ENCODE data around the gene FYN.
"Not testable (repeated sequence)": the region's sequence is repeated elsewhere in the genome, so short reads cannot be mapped to it uniquely, and the experiment has no call there.

The FYN gene

GRCh38 chr6:111873178-111874024 lies at the start of gene FYN:
Gene FYN (minus strand): TSS chr6:111873452. CDS start chr6:111720051, 153,401 bp downstream.
- no peak within 1 kb of the TSS for H3K9ac ChIP-seq (ENCODE audit: low read length)
- H3K9me3 ChIP-seq (ENCODE audit: low read length), result no peaks in the 10 kb centered on the region
- peak within 1 kb of the TSS; percentile 22 for H3K27ac ChIP-seq (ENCODE audit: low read depth, low read length)
- peaks cover 12% of the 10 kb centered on the region for H3K4me1 ChIP-seq (ENCODE audit: insufficient read depth, low read length)
- no peaks in the 10 kb centered on the region for H3K27me3 ChIP-seq (ENCODE audit: control insufficient read depth in 1 of 2, insufficient read depth in 2 of 2, low read length in 2 of 2)
- no peaks in the 10 kb centered on the region for H3K36me3 ChIP-seq (ENCODE audit: insufficient read depth, low read length)
- peak within 1 kb of the TSS; percentile 73 to 76 for H3K4me3 ChIP-seq (ENCODE audit: low read depth in 1 of 2, low read length in 2 of 2)

- Histone ChIP-seq H3K27me3 (ENCODE audit: control insufficient read depth in 1 of 2, insufficient read depth in 2 of 2, low read length in 2 of 2) (no peaks in the 10 kb centered on the region), H3K4me1 (ENCODE audit: insufficient read depth, low read length) (peaks cover 4% of the 10 kb centered on the region), H3K27ac (ENCODE audit: low read depth, low read length) (no peak overlapping the region), H3K9ac (ENCODE audit: low read length) (no peak overlapping the region), H3K4me3 (ENCODE audit: low read depth in 1 of 2, low read length in 2 of 2) (no peak overlapping the region), H3K36me3 (ENCODE audit: insufficient read depth, low read length) (no peaks in the 10 kb centered on the region), H3K9me3 (ENCODE audit: low read length) (no peaks in the 10 kb centered on the region)
Observed at GRCh38 chr6:111922454-111923297, 49.4 kb upstream of the FYN start.

GRCh38 chr6:111921103-111921502 lies 47.9 kb upstream of the FYN start:
- Histone ChIP-seq H3K27ac (ENCODE audit: low read depth, low read length) (no peak overlapping the region), H3K36me3 (ENCODE audit: insufficient read depth, low read length) (no peaks in the 10 kb centered on the region), H3K4me3 (ENCODE audit: low read depth in 1 of 2, low read length in 2 of 2) (no peak overlapping the region), H3K4me1 (ENCODE audit: insufficient read depth, low read length) (peaks cover 4% of the 10 kb centered on the region), H3K9ac (ENCODE audit: low read length) (no peak overlapping the region), H3K9me3 (ENCODE audit: low read length) (no peaks in the 10 kb centered on the region), H3K27me3 (ENCODE audit: control insufficient read depth in 1 of 2, insufficient read depth in 2 of 2, low read length in 2 of 2) (no peaks in the 10 kb centered on the region)

GRCh38 chr6:111920578-111920977 lies 47.3 kb upstream of the FYN start:
- Histone ChIP-seq H3K27me3 (ENCODE audit: control insufficient read depth in 1 of 2, insufficient read depth in 2 of 2, low read length in 2 of 2) (no peaks in the 10 kb centered on the region), H3K36me3 (ENCODE audit: insufficient read depth, low read length) (no peaks in the 10 kb centered on the region), H3K27ac (ENCODE audit: low read depth, low read length) (no peak overlapping the region), H3K9me3 (ENCODE audit: low read length) (no peaks in the 10 kb centered on the region), H3K4me1 (ENCODE audit: insufficient read depth, low read length) (peaks cover 4% of the 10 kb centered on the region), H3K9ac (ENCODE audit: low read length) (no peak overlapping the region), H3K4me3 (ENCODE audit: low read depth in 1 of 2, low read length in 2 of 2) (no peak overlapping the region)

- no peak overlapping the region for H3K9ac ChIP-seq (ENCODE audit: low read length)
- peaks cover 4% of the 10 kb centered on the region for H3K4me1 ChIP-seq (ENCODE audit: insufficient read depth, low read length)
- H3K27me3 ChIP-seq (ENCODE audit: control insufficient read depth in 1 of 2, insufficient read depth in 2 of 2, low read length in 2 of 2), result no peaks in the 10 kb centered on the region
- no peak overlapping the region for H3K27ac ChIP-seq (ENCODE audit: low read depth, low read length)
- no peaks in the 10 kb centered on the region for H3K36me3 ChIP-seq (ENCODE audit: insufficient read depth, low read length)
- no peak overlapping the region for H3K4me3 ChIP-seq (ENCODE audit: low read depth in 1 of 2, low read length in 2 of 2)
- H3K9me3 ChIP-seq (ENCODE audit: low read length), result no peaks in the 10 kb centered on the region
Observed at GRCh38 chr6:111918825-111919224, 45.6 kb upstream of the FYN start.

GRCh38 chr6:111916747-111917146 lies 43.5 kb upstream of the FYN start:
- Histone ChIP-seq H3K9ac (ENCODE audit: low read length) (no peak overlapping the region), H3K4me1 (ENCODE audit: insufficient read depth, low read length) (peaks cover 4% of the 10 kb centered on the region), H3K36me3 (ENCODE audit: insufficient read depth, low read length) (no peaks in the 10 kb centered on the region), H3K9me3 (ENCODE audit: low read length) (no peaks in the 10 kb centered on the region), H3K27ac (ENCODE audit: low read depth, low read length) (no peak overlapping the region), H3K27me3 (ENCODE audit: control insufficient read depth in 1 of 2, insufficient read depth in 2 of 2, low read length in 2 of 2) (no peaks in the 10 kb centered on the region), H3K4me3 (ENCODE audit: low read depth in 1 of 2, low read length in 2 of 2) (no peak overlapping the region)

GRCh38 chr6:111914617-111915016 lies 41.4 kb upstream of the FYN start:
- Histone ChIP-seq H3K4me1 (ENCODE audit: insufficient read depth, low read length) (peaks cover 4% of the 10 kb centered on the region), H3K9ac (ENCODE audit: low read length) (no peak overlapping the region), H3K27ac (ENCODE audit: low read depth, low read length) (no peak overlapping the region), H3K27me3 (ENCODE audit: control insufficient read depth in 1 of 2, insufficient read depth in 2 of 2, low read length in 2 of 2) (no peaks in the 10 kb centered on the region), H3K36me3 (ENCODE audit: insufficient read depth, low read length) (no peaks in the 10 kb centered on the region), H3K4me3 (ENCODE audit: low read depth in 1 of 2, low read length in 2 of 2) (no peak overlapping the region), H3K9me3 (ENCODE audit: low read length) (no peaks in the 10 kb centered on the region)

- H3K9ac ChIP-seq (ENCODE audit: low read length), result no peak overlapping the region
- no peaks in the 10 kb centered on the region for H3K9me3 ChIP-seq (ENCODE audit: low read length)
- no peak overlapping the region for H3K4me3 ChIP-seq (ENCODE audit: low read depth in 1 of 2, low read length in 2 of 2)
- no peaks in the 10 kb centered on the region for H3K36me3 ChIP-seq (ENCODE audit: insufficient read depth, low read length)
- no peaks in the 10 kb centered on the region for H3K4me1 ChIP-seq (ENCODE audit: insufficient read depth, low read length)
- H3K27me3 ChIP-seq (ENCODE audit: control insufficient read depth in 1 of 2, insufficient read depth in 2 of 2, low read length in 2 of 2), result no peaks in the 10 kb centered on the region
- H3K27ac ChIP-seq (ENCODE audit: low read depth, low read length), result no peak overlapping the region
Observed at GRCh38 chr6:111912904-111913303, 39.7 kb upstream of the FYN start.

GRCh38 chr6:111911428-111911827 lies 38.2 kb upstream of the FYN start:
- H3K27ac ChIP-seq (ENCODE audit: low read depth, low read length), result no peak overlapping the region
- H3K4me1 ChIP-seq (ENCODE audit: insufficient read depth, low read length), result no peaks in the 10 kb centered on the region
- no peak overlapping the region for H3K4me3 ChIP-seq (ENCODE audit: low read depth in 1 of 2, low read length in 2 of 2)
- no peaks in the 10 kb centered on the region for H3K36me3 ChIP-seq (ENCODE audit: insufficient read depth, low read length)
- no peaks in the 10 kb centered on the region for H3K27me3 ChIP-seq (ENCODE audit: control insufficient read depth in 1 of 2, insufficient read depth in 2 of 2, low read length in 2 of 2)
- no peaks in the 10 kb centered on the region for H3K9me3 ChIP-seq (ENCODE audit: low read length)
- H3K9ac ChIP-seq (ENCODE audit: low read length), result no peak overlapping the region

GRCh38 chr6:111909238-111909637 lies 36.0 kb upstream of the FYN start:
- Histone ChIP-seq H3K36me3 (ENCODE audit: insufficient read depth, low read length) (no peaks in the 10 kb centered on the region), H3K27me3 (ENCODE audit: control insufficient read depth in 1 of 2, insufficient read depth in 2 of 2, low read length in 2 of 2) (no peaks in the 10 kb centered on the region), H3K4me3 (ENCODE audit: low read depth in 1 of 2, low read length in 2 of 2) (no peak overlapping the region), H3K9me3 (ENCODE audit: low read length) (no peaks in the 10 kb centered on the region), H3K4me1 (ENCODE audit: insufficient read depth, low read length) (no peaks in the 10 kb centered on the region), H3K9ac (ENCODE audit: low read length) (no peak overlapping the region), H3K27ac (ENCODE audit: low read depth, low read length) (no peak overlapping the region)

- not testable (repeated sequence) for H3K4me3 ChIP-seq (ENCODE audit: low read depth in 1 of 2, low read length in 2 of 2); H3K4me1 ChIP-seq (ENCODE audit: insufficient read depth, low read length); H3K27me3 ChIP-seq (ENCODE audit: control insufficient read depth in 1 of 2, insufficient read depth in 2 of 2, low read length in 2 of 2); H3K36me3 ChIP-seq (ENCODE audit: insufficient read depth, low read length); H3K9ac ChIP-seq (ENCODE audit: low read length); H3K27ac ChIP-seq (ENCODE audit: low read depth, low read length); H3K9me3 ChIP-seq (ENCODE audit: low read length)
Observed at GRCh38 chr6:111908365-111908764, 35.1 kb upstream of the FYN start.
